Adrenal gland (tissue), 5 donors: ENCODE data around the gene CREB3L4.

Experiments
- POLR2A ChIP-seq, 2 donors: fragments of 450-650 bp; IDR thresholded peaks; one replicate each; pipeline ENCODE4 v1.6.1; 2017; ENCODE audit warnings: antibody characterized with exemption in 2 of 2, mild to moderate bottlenecking in 2 of 2, moderate library complexity in 1 of 2
- TF ChIP-seq, protein P1 (sequence below), 6 experiments: fragments of 450-650 bp in 4 of 6; fragments of 200-600 bp in 2 of 6; sonication (generic) in 1 of 6; IDR thresholded peaks; 1 replicate in 5 of 6; 2 replicates in 1 of 6; pipeline versions ENCODE4 v1.5.1 to v1.8.0; 2016 to 2021; ENCODE audit warnings: antibody characterized with exemption in 6 of 6, mild to moderate bottlenecking in 2 of 6, moderate library complexity in 1 of 6
- donor health status: DM: no; HTN: no; CAD: no.

DNA sequence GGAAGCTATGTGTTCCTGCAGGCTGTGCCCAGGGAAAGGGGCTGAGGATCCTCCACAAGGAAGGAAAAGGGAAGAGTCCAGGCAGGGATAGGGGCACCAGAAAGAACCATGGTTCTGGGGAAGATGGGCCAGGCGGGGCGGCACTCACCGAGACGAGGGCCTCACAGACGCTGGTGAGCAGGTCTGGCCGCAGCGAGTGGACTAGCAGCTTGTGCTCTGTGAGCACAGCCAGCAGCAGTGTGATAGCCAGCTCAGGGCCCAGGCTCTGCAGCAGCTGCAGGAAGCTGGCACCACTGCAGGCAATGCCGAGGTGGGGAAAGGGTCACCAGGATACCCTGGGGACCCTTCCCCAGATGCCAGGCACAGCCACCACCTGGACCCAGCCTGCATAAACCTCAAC lies 26.9 kb upstream of the CREB3L4 start:
- TF ChIP-seq, protein P1, sequence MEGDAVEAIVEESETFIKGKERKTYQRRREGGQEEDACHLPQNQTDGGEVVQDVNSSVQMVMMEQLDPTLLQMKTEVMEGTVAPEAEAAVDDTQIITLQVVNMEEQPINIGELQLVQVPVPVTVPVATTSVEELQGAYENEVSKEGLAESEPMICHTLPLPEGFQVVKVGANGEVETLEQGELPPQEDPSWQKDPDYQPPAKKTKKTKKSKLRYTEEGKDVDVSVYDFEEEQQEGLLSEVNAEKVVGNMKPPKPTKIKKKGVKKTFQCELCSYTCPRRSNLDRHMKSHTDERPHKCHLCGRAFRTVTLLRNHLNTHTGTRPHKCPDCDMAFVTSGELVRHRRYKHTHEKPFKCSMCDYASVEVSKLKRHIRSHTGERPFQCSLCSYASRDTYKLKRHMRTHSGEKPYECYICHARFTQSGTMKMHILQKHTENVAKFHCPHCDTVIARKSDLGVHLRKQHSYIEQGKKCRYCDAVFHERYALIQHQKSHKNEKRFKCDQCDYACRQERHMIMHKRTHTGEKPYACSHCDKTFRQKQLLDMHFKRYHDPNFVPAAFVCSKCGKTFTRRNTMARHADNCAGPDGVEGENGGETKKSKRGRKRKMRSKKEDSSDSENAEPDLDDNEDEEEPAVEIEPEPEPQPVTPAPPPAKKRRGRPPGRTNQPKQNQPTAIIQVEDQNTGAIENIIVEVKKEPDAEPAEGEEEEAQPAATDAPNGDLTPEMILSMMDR (IDR thresholded peaks at IDR 0.05), result no peak
- no peak for TF ChIP-seq POLR2A (IDR thresholded peaks at IDR 0.05)
